ENCODE measurements around the gene FHIT. TPM values are rescaled to one million over a fixed set of nuclear protein-coding genes. Genes with fewer than 3 reads are reported as not detected.

The FHIT gene
- total and polyA plus RNA-seq, 4 donors = 2.1 to 14.7 (median 6.6) TPM

GRCh38 chr3:60384341-60384740, 866.9 kb downstream of the FHIT start:
- Histone ChIP-seq H3K27me3 (ENCODE audit: control insufficient read depth in 4 of 4, insufficient read depth in 4 of 4, low read length in 3 of 4) (no peaks in the 10 kb centered on the region), H3K36me3 (ENCODE audit: control insufficient read depth in 4 of 4, insufficient read depth in 3 of 4, low read depth in 1 of 4, low read length in 3 of 4) (no peaks in the 10 kb centered on the region)
- DNase-seq (ENCODE audit: low spot score) = no peak

GRCh38 chr3:60383345-60383744, 867.9 kb downstream of the FHIT start:
- Histone ChIP-seq H3K27ac (ENCODE audit: low read depth in 1 of 2, low read length in 2 of 2) (no peak overlapping the region), H3K36me3 (ENCODE audit: control insufficient read depth in 4 of 4, insufficient read depth in 3 of 4, low read depth in 1 of 4, low read length in 3 of 4) (no peaks in the 10 kb centered on the region), H3K9me3 (ENCODE audit: control insufficient read depth in 4 of 4, low read length in 3 of 4) (no peaks in the 10 kb centered on the region), H3K9ac (ENCODE audit: low read depth in 1 of 2, low read length in 2 of 2) (no peak overlapping the region), H3K27me3 (ENCODE audit: control insufficient read depth in 4 of 4, insufficient read depth in 4 of 4, low read length in 3 of 4) (no peaks in the 10 kb centered on the region), H3K4me3 (ENCODE audit: low read depth in 1 of 3, low read length in 3 of 3) (no peak overlapping the region), H3K4me1 (ENCODE audit: control insufficient read depth in 4 of 4, insufficient read depth in 4 of 4, low read length in 3 of 4) (no peaks in the 10 kb centered on the region)
- TF ChIP-seq CTCF (IDR thresholded peaks at IDR 0.05; ENCODE audit: low read depth, low read length, missing input control) = no peak
- TF ChIP-seq HNF4G (IDR thresholded peaks at IDR 0.05) = no peak
- TF ChIP-seq JUND (IDR thresholded peaks at IDR 0.05) = no peak
- no peak for TF ChIP-seq REST (IDR thresholded peaks at IDR 0.05)
- no peak for TF ChIP-seq RAD21 (IDR thresholded peaks at IDR 0.05)
- 89% methylated on average over 2 of the region's 2 CpGs for WGBS
- DNase-seq (ENCODE audit: low spot score) = no peak

More at GRCh38 chr3:60384341-60384740, 866.9 kb downstream of the FHIT start:
- TF ChIP-seq RXRA (IDR thresholded peaks at IDR 0.05) = no peak
- TF ChIP-seq, protein P1, sequence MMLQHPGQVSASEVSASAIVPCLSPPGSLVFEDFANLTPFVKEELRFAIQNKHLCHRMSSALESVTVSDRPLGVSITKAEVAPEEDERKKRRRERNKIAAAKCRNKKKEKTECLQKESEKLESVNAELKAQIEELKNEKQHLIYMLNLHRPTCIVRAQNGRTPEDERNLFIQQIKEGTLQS (IDR thresholded peaks at IDR 0.05) = no peak
- no peak for TF ChIP-seq HNF4A (conservative IDR thresholded peaks at IDR 0.05)
- no peak for TF ChIP-seq TAF1 (conservative IDR thresholded peaks at IDR 0.05)
- no peak for TF ChIP-seq MAX (IDR thresholded peaks at IDR 0.05)
- Histone ChIP-seq H3K4me3 (ENCODE audit: low read depth in 1 of 3, low read length in 3 of 3) (no peak overlapping the region), H3K9ac (ENCODE audit: low read depth in 1 of 2, low read length in 2 of 2) (no peak overlapping the region), H3K4me1 (ENCODE audit: control insufficient read depth in 4 of 4, insufficient read depth in 4 of 4, low read length in 3 of 4) (no peaks in the 10 kb centered on the region), H3K27ac (ENCODE audit: low read depth in 1 of 2, low read length in 2 of 2) (no peak overlapping the region), H3K9me3 (ENCODE audit: control insufficient read depth in 4 of 4, low read length in 3 of 4) (no peaks in the 10 kb centered on the region)
- WGBS = 84% methylated on average over 5 of the region's 5 CpGs

DNA sequence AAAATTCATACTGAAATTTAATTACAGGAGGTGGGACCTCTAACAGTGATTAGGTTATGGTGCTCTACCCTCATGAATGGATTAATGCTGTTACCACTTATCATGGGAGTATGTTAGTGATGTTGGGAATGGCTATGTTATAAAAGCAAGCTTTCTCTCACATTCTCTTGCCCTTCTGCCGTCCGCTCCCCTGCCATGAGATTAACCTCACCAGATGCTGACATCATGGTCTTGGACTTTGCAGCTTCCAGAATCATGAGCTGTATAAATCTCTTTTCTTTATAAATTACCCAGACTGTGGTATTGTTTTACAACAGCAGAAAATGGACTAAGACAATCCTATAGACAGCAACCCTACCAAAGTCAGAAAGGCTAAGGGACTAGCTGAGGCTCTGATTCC, 884.8 kb downstream of the FHIT start:
- H3K27ac ChIP-seq (ENCODE audit: low read depth in 1 of 2, low read length in 2 of 2) = no peak overlapping the region
- DNase-seq (ENCODE audit: low spot score) = no peak
- H3K36me3 ChIP-seq (ENCODE audit: control insufficient read depth in 4 of 4, insufficient read depth in 3 of 4, low read depth in 1 of 4, low read length in 3 of 4) = no peaks in the 10 kb centered on the region
- H3K9me3 ChIP-seq (ENCODE audit: control insufficient read depth in 4 of 4, low read length in 3 of 4) = no peaks in the 10 kb centered on the region
- no peak for TF ChIP-seq HNF4A (conservative IDR thresholded peaks at IDR 0.05)
- no peak for TF ChIP-seq GABPA (IDR thresholded peaks at IDR 0.05 in 1 of 2, conservative IDR thresholded peaks at IDR 0.05 in 1 of 2)
- TF ChIP-seq RAD21 (IDR thresholded peaks at IDR 0.05) = no peak
- no peak for TF ChIP-seq NR2F2 (IDR thresholded peaks at IDR 0.05)
- no peak for TF ChIP-seq RXRA (IDR thresholded peaks at IDR 0.05)
- H3K9ac ChIP-seq (ENCODE audit: low read depth in 1 of 2, low read length in 2 of 2) = no peak overlapping the region
- WGBS = 96% methylated on average over 2 of the region's 2 CpGs
- H3K4me3 ChIP-seq (ENCODE audit: low read depth in 1 of 3, low read length in 3 of 3) = no peak overlapping the region
- H3K27me3 ChIP-seq (ENCODE audit: control insufficient read depth in 4 of 4, insufficient read depth in 4 of 4, low read length in 3 of 4) = no peaks in the 10 kb centered on the region
- no peaks in the 10 kb centered on the region for H3K4me1 ChIP-seq (ENCODE audit: control insufficient read depth in 4 of 4, insufficient read depth in 4 of 4, low read length in 3 of 4)

Data from liver (tissue), 9 donors.